SK-N-SH treated with all-trans-retinoic acid at 6 μM for 48 hours (cell line): Measurements from ENCODE around the gene MMP25.

Source experiments
- CSRNP3 ChIP-seq: fragments of 250-450 bp; sonication (Bioruptor Pico); IDR thresholded peaks from 2 replicates; pipeline ENCODE4 v1.5.1; 2021; ENCODE audit warnings: mild to moderate bottlenecking, moderate library complexity
- ESRRG ChIP-seq: fragments of 250-450 bp; sonication (Bioruptor Pico); IDR thresholded peaks from 2 replicates; pipeline ENCODE4 v1.6.1; 2021; ENCODE audit warnings: mild to moderate bottlenecking
- OSR1 ChIP-seq: fragments of 250-450 bp; sonication (Bioruptor Pico); IDR thresholded peaks from 2 replicates; pipeline ENCODE4 v1.8.0; 2022; ENCODE audit warnings: moderate library complexity, mild to moderate bottlenecking, inconsistent platforms
- PPARA ChIP-seq: fragments of 250-450 bp; sonication (Bioruptor Pico); IDR thresholded peaks from 2 replicates; pipeline ENCODE4 v1.5.0; 2020; ENCODE audit warnings: mild to moderate bottlenecking, borderline replicate concordance
- RARB ChIP-seq: fragments of 250-450 bp; sonication (Bioruptor Pico); IDR thresholded peaks from 2 replicates; pipeline ENCODE4 v1.8.0; 2021; ENCODE audit warnings: mild to moderate bottlenecking, moderate library complexity
- SNAI2 ChIP-seq: fragments of 250-450 bp; sonication (Bioruptor Pico); IDR thresholded peaks from 2 replicates; pipeline ENCODE4 v1.5.0; 2020; ENCODE audit warnings: mild to moderate bottlenecking, moderate library complexity
- TOX ChIP-seq: fragments of 250-450 bp; sonication (Bioruptor Pico); IDR thresholded peaks from 2 replicates; pipeline ENCODE4 v1.8.0; 2021; ENCODE audit warnings: mild to moderate bottlenecking, moderate library complexity, borderline replicate concordance
- ZC3H10 ChIP-seq: fragments of 250-450 bp; sonication (Bioruptor Pico); IDR thresholded peaks from 2 replicates; pipeline ENCODE4 v1.5.1; 2021; ENCODE audit warnings: mild to moderate bottlenecking, moderate library complexity
- ZFP3 ChIP-seq: fragments of 250-450 bp; sonication (Bioruptor Pico); IDR thresholded peaks from 2 replicates; pipeline ENCODE4 v1.5.0; 2020; ENCODE audit warnings: mild to moderate bottlenecking, moderate library complexity
- ZFP30 ChIP-seq: fragments of 450-650 bp; formaldehyde crosslinking; IDR thresholded peaks from 2 replicates; pipeline ENCODE4 v1.5.0; 2022; ENCODE audit warnings: mild to moderate bottlenecking, moderate library complexity
- TF ChIP-seq, protein P1 (sequence below): fragments of 250-450 bp; sonication (Bioruptor Pico); IDR thresholded peaks from 2 replicates; pipeline ENCODE4 v1.8.0; 2020; ENCODE audit warnings: mild to moderate bottlenecking, moderate library complexity, borderline replicate concordance

- TF ChIP-seq, protein P1, sequence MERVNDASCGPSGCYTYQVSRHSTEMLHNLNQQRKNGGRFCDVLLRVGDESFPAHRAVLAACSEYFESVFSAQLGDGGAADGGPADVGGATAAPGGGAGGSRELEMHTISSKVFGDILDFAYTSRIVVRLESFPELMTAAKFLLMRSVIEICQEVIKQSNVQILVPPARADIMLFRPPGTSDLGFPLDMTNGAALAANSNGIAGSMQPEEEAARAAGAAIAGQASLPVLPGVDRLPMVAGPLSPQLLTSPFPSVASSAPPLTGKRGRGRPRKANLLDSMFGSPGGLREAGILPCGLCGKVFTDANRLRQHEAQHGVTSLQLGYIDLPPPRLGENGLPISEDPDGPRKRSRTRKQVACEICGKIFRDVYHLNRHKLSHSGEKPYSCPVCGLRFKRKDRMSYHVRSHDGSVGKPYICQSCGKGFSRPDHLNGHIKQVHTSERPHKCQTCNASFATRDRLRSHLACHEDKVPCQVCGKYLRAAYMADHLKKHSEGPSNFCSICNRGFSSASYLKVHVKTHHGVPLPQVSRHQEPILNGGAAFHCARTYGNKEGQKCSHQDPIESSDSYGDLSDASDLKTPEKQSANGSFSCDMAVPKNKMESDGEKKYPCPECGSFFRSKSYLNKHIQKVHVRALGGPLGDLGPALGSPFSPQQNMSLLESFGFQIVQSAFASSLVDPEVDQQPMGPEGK = no peak
- TF ChIP-seq TOX = no peak
- no peak for TF ChIP-seq ESRRG
- TF ChIP-seq CSRNP3 (CRISPR knock-in tag) = no peak
- TF ChIP-seq ZC3H10 (CRISPR knock-in tag) = no peak
- no peak for TF ChIP-seq RARB
- TF ChIP-seq SNAI2 (CRISPR knock-in tag) = no peak
- TF ChIP-seq ZFP3 (CRISPR knock-in tag) = no peak
- TF ChIP-seq OSR1 (CRISPR knock-in tag) = no peak
- no peak for TF ChIP-seq ZFP30 (CRISPR knock-in tag)
- TF ChIP-seq PPARA (CRISPR knock-in tag) = no peak
These were observed 18.9 kb upstream of the MMP25 start for GRCh38 chr16:3027489-3027795.
